HG02938 (cell line): Measurements from ENCODE around the gene CORO1C.

Source experiments
- ATAC-seq: cut with Tn5 transposase; IDR thresholded peaks from one replicate; pipeline ENCODE4 v1.9.1; 2021; ENCODE audit warnings: mild to moderate bottlenecking, moderate library complexity; ENCODE audit not compliant: unreplicated experiment

The CORO1C gene

GRCh38 chr12:108653922-108654321 lies 77.4 kb downstream of the CORO1C start:
- no peak for ATAC-seq

GRCh38 chr12:108653082-108653516 lies 78.2 kb downstream of the CORO1C start:
- no peak for ATAC-seq

GRCh38 chr12:108650083-108650482 lies 81.2 kb downstream of the CORO1C start:
- no peak for ATAC-seq

DNA sequence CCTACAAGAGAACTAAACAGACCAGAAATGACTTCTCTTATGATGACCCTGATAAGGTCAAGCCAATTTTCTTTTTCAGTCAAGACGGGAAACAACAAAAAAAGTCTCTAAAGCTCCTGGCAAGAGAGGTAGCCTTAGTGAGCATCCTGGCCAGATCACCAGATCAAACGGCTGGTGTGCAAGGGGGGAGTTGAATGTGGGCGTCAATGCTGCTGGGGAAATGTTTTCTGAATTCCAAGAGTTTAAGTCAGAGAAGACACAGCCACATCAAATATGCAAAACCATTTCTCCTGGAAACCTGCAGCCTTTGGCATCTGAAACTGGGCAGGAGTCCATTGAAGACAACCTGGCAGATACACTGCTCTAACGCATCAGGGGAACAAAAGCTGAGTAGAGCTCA lies 81.6 kb downstream of the CORO1C start:
- no peak for ATAC-seq

DNA sequence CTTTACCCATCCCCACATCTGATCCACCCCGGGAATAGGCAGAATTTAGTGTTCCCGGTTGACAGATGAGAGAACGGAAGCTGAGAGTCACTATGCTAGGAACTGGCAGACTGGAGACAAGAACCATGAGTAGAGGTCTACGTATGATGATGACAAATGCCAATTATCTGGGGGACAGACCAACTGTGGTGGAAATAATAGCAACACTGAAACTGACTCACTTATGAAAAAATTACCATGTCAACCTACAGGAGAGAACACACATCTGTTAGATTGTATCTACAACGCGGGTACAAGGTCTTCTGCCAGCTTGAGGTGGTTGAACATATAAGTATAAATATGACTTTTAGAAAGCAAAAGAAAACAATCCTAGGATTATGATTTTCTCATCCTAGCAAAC lies 82.2 kb downstream of the CORO1C start:
- no peak for ATAC-seq

DNA sequence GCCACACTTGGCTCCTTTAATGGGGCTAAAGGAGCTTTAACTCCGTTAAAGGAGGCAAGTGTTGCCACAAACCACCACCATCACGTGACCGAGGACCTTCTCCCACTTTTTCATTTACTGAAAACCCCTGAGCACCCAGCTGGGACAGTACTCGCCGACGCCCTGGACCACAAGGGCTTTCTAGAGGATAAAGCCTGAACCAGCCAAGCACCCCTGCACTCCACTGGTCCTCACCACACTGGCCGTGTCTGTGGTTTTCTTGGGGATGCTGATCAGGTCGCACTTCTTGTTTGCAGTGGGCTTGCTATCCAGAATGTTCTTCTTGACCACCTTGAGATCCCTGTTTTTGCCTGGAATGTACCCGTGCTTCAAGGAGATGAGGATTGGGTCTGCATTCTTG lies 82.9 kb downstream of the CORO1C start:
- ATAC-seq = no peak

GRCh38 chr12:108647585-108648287 lies 83.6 kb downstream of the CORO1C start:
- no peak for ATAC-seq

DNA sequence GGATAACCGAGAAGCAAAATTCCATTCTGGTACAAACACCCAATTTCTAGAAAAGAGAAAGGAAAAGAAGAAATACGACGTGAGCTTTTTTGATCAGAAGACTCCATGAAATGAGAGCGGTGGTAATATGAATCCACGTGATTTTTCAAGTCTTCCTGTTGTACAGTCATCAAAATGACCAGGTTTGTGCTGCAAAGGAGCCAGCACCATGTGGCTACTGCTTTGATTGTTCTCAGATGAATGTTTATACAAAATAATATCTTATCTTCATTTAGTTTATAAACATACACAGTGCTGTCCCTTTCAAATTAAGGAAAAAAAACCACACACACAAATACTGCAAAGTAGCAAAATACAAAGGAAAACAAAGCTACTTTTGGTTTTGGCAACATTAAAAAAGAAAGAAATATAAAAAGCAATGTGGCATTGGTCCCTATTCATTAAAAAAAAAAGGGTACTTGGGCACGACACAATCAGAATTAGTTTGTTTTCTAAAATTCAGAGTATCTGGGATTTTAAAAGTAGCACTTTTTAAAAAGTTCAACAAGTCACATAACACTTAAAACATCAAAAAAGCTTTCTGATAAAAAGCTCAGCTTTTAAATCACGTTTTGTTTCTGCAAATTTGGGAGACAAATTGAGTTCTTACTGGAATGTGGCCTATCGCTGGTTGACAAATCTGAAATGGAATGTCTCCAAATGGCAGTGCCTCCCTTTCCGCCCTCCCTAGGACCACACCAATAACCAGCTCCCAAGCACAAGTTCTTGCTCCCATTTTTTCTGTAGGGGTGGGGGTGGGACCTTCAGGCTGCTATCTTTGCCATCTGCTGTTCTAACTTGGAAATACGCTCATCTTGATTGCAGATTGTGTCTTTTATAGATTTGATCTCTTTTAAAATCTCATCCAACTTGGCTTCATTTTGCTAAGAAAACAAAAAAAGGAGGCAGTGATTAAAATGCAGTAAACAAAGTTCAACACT lies 84.4 kb downstream of the CORO1C start:
- no peak for ATAC-seq

GRCh38 chr12:108645686-108646599 lies 85.4 kb downstream of the CORO1C start:
- no peak for ATAC-seq

- ATAC-seq = no peak
Observed at GRCh38 chr12:108644811-108645120, 86.6 kb downstream of the CORO1C start.

GRCh38 chr12:108643941-108644810 lies 87.1 kb downstream of the CORO1C start:
- ATAC-seq = no peak

DNA sequence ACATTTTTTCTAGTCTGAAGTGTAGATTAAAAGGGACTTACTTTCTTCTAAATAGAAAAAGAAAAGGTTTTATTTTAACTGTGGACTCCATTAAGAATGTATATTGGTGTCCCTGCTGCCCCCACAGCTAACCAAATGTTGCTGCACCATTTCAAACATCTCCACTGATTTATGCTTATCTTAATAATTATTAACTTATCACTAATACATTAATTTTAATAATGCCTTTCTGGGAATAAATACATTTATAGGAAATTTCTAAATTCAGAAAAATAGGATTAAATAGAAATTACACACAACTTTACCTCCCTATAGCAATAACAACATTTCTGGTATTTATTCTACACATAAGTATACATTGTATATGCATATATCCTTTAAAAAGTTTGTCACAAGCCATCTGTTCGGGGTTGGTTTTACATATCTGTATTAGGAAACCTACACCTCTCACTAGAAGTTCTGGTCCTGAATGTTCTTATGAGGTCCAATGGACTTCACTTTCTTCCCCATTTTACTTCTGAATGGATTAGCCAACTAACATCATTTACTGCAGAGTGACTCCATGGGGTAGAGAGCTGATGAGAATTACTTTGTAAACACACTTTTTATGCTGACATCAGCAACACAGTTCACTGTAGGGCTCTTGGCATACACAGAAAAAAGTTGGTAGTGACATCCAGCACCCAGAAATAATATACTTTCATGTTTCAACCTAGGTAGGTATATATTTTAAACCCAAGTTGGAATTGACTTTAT lies 88.2 kb downstream of the CORO1C start:
- ATAC-seq = no peak

- no peak for ATAC-seq
Observed at GRCh38 chr12:108642269-108642870, 88.9 kb downstream of the CORO1C start.

DNA sequence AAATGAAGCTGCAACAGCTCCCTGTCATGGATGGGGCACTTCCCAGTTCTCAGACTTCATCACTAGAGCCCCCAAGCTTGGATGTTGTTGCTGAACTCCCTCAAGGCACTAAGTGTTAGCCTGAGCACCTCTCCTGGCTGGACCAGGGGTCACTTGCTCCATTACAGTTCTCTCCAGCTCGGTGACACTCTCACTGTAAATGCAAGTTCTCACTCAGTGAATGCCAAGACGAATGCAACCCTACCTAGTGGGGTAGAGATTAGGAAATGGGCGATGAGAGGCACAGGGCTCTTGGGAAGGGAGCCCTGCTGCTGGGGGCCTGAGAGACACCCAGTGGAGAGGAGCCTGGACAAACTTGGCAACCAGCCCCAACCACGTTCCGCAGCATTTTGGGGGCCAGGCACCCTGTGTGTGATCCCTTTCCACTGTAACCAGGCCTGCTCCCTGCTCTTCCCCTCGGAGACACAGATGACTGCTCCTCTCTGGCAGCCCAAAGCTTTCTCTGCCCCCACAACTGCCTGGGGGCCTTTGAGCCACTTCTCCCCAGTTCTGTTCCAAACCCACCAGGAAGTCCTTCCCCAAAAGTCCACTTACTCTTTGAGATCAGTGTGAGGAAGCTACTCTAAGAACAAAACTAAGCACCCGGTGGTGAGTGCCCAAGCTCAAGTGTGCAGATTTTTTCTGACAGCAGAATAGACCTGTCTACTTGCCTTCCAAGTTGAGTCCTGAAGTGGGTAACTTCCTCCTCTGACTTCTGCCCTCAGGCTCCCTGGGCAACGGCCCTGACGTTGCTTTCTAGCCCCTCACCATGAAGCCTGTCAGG lies 89.7 kb downstream of the CORO1C start:
- ATAC-seq = no peak

GRCh38 chr12:108640802-108641445 lies 90.4 kb downstream of the CORO1C start:
- no peak for ATAC-seq

- no peak for ATAC-seq
Observed at GRCh38 chr12:108638997-108639822, 92.1 kb downstream of the CORO1C start.
